ENCODE measurements around the gene TTC23.
A peak's percentile ranks its signal among the peaks of the same experiment; 100 is the strongest.
"Not testable (repeated sequence)": the region's sequence is repeated elsewhere in the genome, so short reads cannot be mapped to it uniquely, and the experiment has no call there.

TTC23 gene

GRCh38 chr15:99250494-99250856 lies 1.1 kb upstream of the TTC23 start:
- no peak for DNase-seq (ENCODE audit: low read depth in 2 of 2)

- no peak for DNase-seq (ENCODE audit: low read depth in 2 of 2)
These were observed 620 bp upstream of the TTC23 start for GRCh38 chr15:99250001-99250400.

DNA sequence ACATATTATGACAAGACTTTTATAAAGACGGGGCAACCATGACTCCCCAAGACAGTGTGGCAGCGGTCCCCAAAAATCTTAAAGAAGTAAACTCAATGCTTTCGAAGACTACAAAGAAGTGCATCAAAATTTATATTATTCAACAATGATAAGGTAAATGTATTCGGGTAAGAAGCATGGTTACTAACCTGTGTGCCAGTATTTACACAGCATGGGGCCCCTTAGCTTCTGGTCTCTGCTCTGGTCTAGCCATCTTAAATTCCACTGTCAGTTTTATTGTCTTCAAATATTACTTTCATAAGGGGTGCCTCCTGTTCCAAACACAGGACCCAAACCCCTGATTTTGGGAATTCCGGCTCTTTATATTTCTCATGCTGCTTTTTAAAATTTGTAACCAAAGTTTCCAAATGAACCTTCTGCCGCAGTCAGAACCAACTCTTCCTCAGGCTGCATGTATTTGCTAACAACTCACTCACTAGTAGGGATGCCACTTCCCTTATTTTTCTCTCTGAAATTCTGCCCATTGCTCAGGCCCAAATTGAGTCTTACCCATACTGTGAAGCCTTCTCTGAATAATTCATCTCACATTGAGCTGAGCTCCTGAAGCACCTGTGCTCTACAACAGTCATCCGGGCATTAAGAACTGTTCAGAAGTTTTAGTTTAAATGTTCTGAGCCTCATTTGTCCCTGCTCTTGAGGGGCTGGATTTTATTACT lies 1.2 kb downstream of the TTC23 start:
- no peak for DNase-seq (ENCODE audit: low read depth in 2 of 2)

DNA sequence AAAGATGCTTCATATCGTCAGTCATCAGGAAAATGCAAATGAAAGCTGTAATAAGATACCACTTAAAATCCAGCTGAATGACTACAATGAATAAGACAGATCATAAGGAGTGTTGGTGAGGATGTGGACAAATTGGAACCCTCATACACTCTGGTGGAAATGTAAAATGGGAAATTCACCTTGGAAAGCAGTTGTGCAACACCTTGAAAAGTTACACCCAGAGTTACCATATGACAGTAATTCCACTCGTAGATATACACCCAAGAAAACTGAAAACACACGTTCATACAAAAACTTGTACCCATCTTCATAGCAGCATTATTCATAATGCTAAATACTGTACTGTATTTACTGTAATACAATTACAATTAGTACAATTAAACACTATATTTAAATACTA lies 2.3 kb downstream of the TTC23 start:
- DNase-seq (ENCODE audit: low read depth in 2 of 2): no peak

DNA sequence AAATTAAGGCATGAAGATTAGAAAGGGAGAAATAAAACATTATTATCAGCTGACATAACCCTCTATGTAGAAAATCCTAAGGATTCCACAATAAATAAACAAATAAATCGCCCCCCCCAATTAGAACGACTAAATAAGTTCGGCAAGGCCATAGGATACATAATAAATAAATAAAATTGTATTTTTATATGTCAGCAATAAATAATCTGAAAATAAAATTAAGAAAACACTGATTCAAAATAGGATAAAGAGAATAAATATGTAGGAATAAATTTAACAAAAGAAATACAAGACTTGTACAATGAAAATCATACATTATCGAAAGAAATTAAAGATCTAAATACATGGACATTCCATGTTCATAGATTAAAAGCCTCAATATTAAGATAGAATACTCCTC lies 5.1 kb downstream of the TTC23 start:
- no peak for DNase-seq (ENCODE audit: low read depth in 2 of 2)

DNA sequence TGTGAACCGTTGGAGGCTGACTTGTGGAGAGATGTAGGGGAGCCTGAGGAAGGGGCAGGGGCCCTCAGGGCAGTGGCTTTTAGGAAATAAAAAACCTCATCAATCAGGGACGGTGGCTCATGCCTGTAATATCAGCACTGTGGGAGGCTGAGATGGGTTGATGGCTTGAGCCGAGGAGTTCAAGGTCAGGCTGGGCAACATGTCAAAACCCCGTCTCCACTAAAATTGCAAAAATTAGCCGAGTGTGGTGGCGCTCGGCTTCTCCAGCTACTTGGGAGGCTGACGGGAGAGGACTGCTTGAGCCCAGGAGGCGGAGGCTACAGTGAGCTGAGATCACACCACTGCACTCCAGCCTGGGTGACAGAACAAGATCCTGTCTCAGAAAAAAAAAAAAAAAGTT lies 7.6 kb downstream of the TTC23 start:
- no peak for DNase-seq (ENCODE audit: low read depth in 2 of 2)

- no peak for DNase-seq (ENCODE audit: low read depth in 2 of 2)
These were observed 9.7 kb downstream of the TTC23 start for GRCh38 chr15:99239545-99240198.

DNA sequence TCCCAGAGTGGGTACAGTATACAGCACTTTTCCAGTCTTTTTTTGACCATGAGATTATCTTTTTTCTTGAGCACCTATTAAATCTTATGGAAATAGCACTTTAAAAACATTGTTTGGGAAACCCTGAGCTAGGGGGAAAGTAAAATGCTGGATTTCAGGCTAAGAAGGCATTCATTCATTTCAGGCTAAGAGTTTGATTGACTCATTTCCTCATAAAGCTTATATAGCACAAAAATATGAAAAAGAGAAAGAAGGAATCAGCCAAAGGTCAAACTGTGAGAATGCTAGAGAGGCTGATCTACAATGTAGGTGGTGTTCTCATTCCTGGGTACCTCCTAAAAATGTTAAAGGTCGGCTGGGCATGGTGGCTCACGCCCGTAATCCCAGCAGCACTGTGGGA lies 10.5 kb downstream of the TTC23 start:
- DNase-seq (ENCODE audit: low read depth in 2 of 2): no peak

GRCh38 chr15:99234160-99234559 lies 15.2 kb downstream of the TTC23 start:
- not testable (repeated sequence) for DNase-seq (ENCODE audit: low read depth in 2 of 2)

DNA sequence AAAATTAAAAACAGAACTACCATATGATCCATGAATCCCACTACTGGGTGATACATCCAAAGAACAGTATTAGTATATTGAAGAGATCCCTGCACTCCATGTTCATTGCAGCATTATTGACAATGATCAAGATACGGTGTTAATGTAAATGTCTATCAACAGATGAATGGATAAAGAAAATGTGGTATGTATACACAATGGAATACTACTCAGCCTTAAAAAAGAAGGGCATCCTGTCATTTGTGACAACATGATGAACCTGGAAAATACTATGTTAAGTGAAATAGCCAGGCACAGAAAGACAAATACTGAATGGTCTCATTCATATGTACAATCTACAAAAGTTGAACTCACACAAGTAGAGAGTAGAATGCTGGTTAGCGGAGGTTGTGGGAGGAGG lies 16.6 kb downstream of the TTC23 start:
- DNase-seq (ENCODE audit: low read depth in 2 of 2): no peak

DNA sequence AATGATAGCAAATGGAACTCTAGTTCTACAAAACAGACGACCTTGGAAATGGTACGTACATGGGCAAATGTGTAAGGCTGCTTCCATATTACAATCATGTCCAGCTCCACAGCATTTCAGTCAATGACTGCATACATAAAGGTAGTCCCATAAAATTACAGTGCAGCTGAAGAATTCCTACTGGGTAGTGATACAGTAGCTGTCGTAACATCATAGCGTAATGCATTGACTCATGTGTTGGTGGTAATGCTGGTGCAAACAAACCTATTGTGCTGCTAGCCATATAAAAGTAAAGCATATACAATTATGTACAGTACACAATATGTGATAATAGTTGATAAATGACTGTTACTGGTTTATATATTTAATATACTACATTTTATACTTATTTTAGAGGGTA lies 18.5 kb downstream of the TTC23 start:
- no peak for DNase-seq (ENCODE audit: low read depth in 2 of 2)

DNA sequence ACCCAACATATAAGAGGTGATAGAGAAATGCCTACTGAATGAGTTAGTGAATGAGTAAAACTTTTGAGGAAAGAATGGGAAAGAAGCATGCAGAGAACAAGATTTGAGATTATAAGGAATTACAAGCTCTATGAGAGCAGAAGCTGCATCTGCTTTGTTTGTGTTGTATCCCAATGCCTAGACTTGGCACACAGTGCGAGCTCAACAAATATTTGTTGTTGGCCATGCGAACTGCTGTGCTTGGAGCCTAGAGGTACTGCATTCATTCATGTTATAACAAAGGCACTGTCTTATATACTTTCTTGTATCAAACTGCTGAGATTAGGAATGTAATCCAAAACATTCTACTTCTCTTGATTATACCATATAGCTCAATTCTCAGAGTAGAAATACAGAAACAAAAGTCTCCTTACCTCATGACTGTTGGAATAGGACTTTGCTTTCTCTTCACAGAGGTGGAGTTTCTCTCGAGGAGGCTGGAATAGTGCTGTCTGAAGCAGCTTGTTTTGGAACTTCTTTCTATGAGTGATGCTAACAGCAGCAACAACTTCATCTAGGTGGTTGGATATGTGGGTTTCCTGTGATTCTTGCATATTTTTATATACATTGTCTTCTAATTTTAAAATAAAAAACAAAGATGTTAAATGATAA lies 21.1 kb downstream of the TTC23 start:
- DNase-seq (ENCODE audit: low read depth in 2 of 2): no peak

DNA sequence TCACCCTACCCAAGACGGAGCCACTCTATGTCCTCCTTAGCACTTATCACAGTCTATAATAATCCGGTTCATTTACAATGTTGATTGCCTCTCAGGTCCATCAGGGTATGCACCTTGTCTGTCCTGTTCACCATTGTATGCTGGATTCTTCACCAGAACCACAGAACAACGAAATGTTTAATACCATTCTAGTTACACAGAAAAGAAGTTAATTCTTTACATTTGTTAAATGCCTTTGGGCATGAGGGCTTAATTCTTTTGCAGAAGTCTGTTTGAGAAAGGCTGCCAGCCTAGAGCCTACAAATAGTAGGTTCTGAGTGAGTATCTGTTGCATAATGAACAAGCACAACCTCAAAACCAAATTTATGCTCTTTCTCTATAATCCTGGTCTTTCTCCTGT lies 22.6 kb downstream of the TTC23 start:
- DNase-seq (ENCODE audit: low read depth in 2 of 2): no peak

GRCh38 chr15:99224372-99225214 lies 24.8 kb downstream of the TTC23 start:
- no peak for DNase-seq (ENCODE audit: low read depth in 2 of 2)

DNA sequence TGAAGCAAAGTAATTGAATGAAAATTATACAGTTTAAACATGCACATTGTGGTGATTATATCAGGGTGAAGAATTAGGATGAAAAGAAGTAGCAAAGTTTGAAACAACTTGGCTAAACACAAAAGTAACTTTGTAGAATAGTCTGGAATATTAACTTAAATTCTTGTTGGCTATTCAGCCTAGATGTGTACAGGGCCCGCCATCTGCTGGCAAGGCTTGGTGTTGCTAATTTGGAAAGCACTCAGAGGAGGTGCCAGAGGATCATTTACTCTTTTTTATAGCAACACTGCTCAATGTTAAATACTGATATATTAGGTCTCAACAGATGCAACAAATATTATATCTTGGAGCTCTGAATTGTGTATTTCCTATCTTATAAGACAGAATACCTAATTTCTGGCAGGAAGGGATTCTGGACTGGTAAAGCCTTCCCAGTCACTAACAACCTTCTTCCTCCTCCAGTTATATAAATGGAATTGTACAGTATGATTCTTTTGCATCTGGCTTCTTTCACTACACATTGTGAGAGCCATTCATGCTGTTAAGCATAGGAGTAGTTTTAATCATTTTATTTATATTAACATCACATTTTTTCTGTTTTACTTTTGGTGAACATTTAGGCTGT lies 36.1 kb downstream of the TTC23 start:
- DNase-seq (ENCODE audit: low read depth in 2 of 2): peak; percentile 3 to 17

DNA sequence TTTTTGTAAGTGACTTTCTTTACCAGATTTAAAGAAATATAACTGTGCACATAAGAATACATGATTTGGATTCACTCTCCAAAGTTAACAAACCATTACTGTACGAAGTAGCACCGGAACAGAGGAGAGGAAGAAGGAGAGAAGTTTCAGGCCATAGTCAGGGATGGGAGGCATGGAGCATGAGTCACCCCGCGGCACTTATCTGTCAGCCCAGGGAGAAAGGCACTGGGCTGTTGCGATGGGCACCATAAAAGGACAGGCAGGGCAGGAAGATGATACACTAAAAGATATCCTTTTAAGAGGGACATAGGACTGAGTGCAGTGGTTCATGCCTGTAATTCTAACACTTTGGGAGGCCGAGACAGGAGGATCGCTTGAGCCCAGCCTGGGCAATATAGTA lies 37.0 kb downstream of the TTC23 start:
- no peak for DNase-seq (ENCODE audit: low read depth in 2 of 2)

GRCh38 chr15:99211926-99212325 lies 37.5 kb downstream of the TTC23 start:
- DNase-seq (ENCODE audit: low read depth in 2 of 2): no peak

DNA sequence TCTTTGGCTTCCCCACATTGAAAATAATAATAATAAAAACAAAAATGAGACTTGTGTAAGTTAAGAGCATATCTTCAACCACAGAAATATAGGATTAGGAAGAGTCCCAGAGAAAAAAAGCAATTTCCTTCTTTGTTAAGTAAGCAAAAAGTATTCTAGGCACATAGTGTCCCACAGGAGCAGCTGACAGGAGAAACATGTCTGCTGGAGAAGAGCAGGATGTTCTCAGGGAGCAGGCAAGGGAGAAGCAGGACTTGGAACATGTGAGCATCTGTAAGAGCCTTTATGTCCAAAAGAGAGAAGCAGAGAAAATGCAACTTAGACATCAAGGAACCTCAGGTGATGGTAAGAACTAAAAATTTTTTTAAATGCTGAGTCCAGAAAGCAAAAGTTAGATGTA lies 39.0 kb downstream of the TTC23 start:
- no peak for DNase-seq (ENCODE audit: low read depth in 2 of 2)

DNA sequence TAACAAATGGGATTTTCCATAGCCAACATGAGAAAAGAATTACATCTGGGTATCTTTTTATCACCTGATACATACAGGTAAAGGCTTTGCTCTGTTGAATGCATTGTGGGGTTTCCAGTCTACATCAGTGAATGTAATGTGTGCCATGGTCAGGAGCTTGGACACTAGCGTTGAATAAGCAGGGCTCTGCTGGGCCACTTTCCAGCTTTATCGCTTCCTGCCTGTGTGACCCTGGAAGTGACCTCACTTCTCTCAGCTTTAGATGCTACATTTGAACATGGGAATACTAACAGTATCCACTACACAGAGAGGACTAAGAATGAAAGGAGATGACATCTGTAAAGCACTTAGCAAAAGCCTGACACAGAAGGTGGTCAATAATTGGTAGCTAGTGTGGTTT lies 40.1 kb downstream of the TTC23 start:
- DNase-seq (ENCODE audit: low read depth in 2 of 2): no peak

DNA sequence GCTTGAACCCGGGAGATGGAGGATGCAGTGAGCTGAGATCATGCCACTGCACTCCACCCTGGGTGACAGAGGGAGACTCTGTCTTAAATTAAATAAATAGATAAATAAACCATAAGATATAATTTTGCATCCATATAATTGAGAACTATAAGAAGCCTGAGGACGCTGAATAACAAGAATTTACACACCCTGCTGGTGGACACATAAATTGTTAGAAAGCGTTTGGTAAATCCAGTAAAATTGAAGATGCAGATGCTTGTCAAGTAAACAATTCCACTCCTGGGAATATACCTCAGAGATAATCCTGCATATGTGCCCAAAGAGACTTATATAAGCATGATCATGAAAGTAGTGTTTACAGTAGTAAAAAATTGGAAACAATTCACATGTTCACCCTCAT lies 41.7 kb downstream of the TTC23 start:
- no peak for DNase-seq (ENCODE audit: low read depth in 2 of 2)

GRCh38 chr15:99202176-99202552 lies 47.2 kb downstream of the TTC23 start:
- no peak for DNase-seq (ENCODE audit: low read depth in 2 of 2)
